MCF 10A (cell line): Measurements from ENCODE around the gene TEX13C. TPM values are rescaled to one million over a fixed set of nuclear protein-coding genes. Genes with fewer than 3 reads are reported as not detected.
A peak's percentile ranks its signal among the peaks of the same experiment; 100 is the strongest.

Experiments used
- Bru-seq: library from RNA; stranded (reverse); fragments of 400-500 nt; gene quantifications from one replicate; lab custom pipeline; 2021; lab: Mats Ljungman, UMichigan
- BruChase-seq, 2 experiments: library from RNA; stranded (reverse); fragments of 400-500 nt; gene quantifications; one replicate each; lab custom pipeline; 2021; lab: Mats Ljungman, UMichigan
- BruUV-seq: library from RNA; stranded (reverse); fragments of 400-500 nt; replicated peaks from 2 replicates; lab custom pipeline; 2021; lab: Mats Ljungman, UMichigan
- CTCF ChIA-PET: fragments of 300-600 bp; sonication (Branson Sonifier 250); formaldehyde crosslinking; extraction: SDS; loops from one replicate; lab custom pipeline; 2021; ENCODE audit warnings: antibody characterized with exemption, inconsistent platforms; lab: Yijun Ruan, JAX
- POLR2A ChIA-PET: fragments of 300-600, 350-650 bp; sonication (Branson Sonifier 250); formaldehyde crosslinking; extraction: SDS; loops from one replicate; lab custom pipeline; 2020; ENCODE audit warnings: antibody characterized with exemption, inconsistent platforms; lab: Yijun Ruan, JAX
- DNase-seq: peaks from one replicate; pipeline ENCODE4 v3.0.0-alpha.2; 2018; ENCODE audit not compliant: unreplicated experiment
- H3K27ac Mint-ChIP-seq: one replicate; pipeline ENCODE4 v1.8.0; 2022; ENCODE audit warnings: mild to moderate bottlenecking, low read depth, mixed read lengths; ENCODE audit not compliant: unreplicated experiment
- H3K27me3 Mint-ChIP-seq: one replicate; pipeline ENCODE4 v1.8.0; 2022; ENCODE audit warnings: mixed read lengths; ENCODE audit not compliant: insufficient read depth, unreplicated experiment
- H3K36me3 Mint-ChIP-seq: one replicate; pipeline ENCODE4 v1.8.0; 2022; ENCODE audit warnings: mild to moderate bottlenecking, moderate library complexity, mixed read lengths; ENCODE audit not compliant: insufficient read depth, unreplicated experiment
- H3K4me1 Mint-ChIP-seq: one replicate; pipeline ENCODE4 v1.8.0; 2022; ENCODE audit warnings: mixed read lengths; ENCODE audit not compliant: insufficient read depth, unreplicated experiment
- H3K4me3 Mint-ChIP-seq: one replicate; pipeline ENCODE4 v1.8.0; 2022; ENCODE audit warnings: mild to moderate bottlenecking, moderate library complexity, mixed read lengths; ENCODE audit not compliant: unreplicated experiment
- H3K9me3 Mint-ChIP-seq: one replicate; pipeline ENCODE4 v1.8.0; 2022; ENCODE audit warnings: mixed read lengths; ENCODE audit not compliant: unreplicated experiment
- CTCF ChIP-seq: fragments of 200-600 bp; IDR thresholded peaks from one replicate; pipeline ENCODE4 v1.8.0; 2022; ENCODE audit warnings: antibody characterized with exemption, mild to moderate bottlenecking; ENCODE audit not compliant: unreplicated experiment
- intact Hi-C: fragments of 100-400 bp; cut with micrococcal nuclease; formaldehyde crosslinking; loops from 2 replicates; pipeline ENCODE4 v1.14.1; 2022
- long read RNA-seq: library from polyadenylated mRNA; stranded (forward); transcript quantifications from one replicate; pipeline ENCODE4 v2.0.0, GENCODE V29; 2022
- total RNA-seq: library from RNA; stranded (reverse); gene quantifications from 2 replicates; pipeline ENCODE4 v1.2.3, GENCODE V29; 2022

TEX13C gene
- not detected in 2 replicates for total RNA-seq
- percentile 12 among the genes with signal in this experiment for Bru-seq, nascent RNA
- not detected for BruChase-seq, experiment 1, labeled RNA remaining after a 6-hour chase
- BruChase-seq, experiment 2, labeled RNA remaining after a 2-hour chase, result not detected
- long read RNA-seq, result 0 reads

- DNase-seq, result no peak
- intact Hi-C loops, result no loop called here
- BruUV-seq, result no TSS peak
- Mint-ChIP-seq H3K4me1 (no peaks in the 10 kb centered on the region), H3K36me3 (no peaks in the 10 kb centered on the region), H3K4me3 (no peak within 1 kb of the TSS), H3K27me3 (no peaks in the 10 kb centered on the region), H3K27ac (no peak within 1 kb of the TSS), H3K9me3 (peaks cover 8% of the 10 kb centered on the region)
- no peak for TF ChIP-seq CTCF
- CTCF ChIA-PET, result no interaction called here
- POLR2A ChIA-PET, result no interaction called here
These were observed at the start of gene TEX13C for GRCh38 chrX:125319646-125320521. TSS of gene TEX13C (plus strand) at chrX:125319871. CDS start at chrX:125320120, 249 bp downstream.

- intact Hi-C loops, result no loop called here
- no peak for TF ChIP-seq CTCF
- H3K27me3 Mint-ChIP-seq, result no peaks in the 10 kb centered on the region
- H3K36me3 Mint-ChIP-seq, result no peaks in the 10 kb centered on the region
- DNase-seq, result no peak
- H3K9me3 Mint-ChIP-seq, result peaks cover 14% of the 10 kb centered on the region
- ChIA-PET POLR2A (no interaction called here), CTCF (no interaction called here)
- BruUV-seq, result no TSS peak
- H3K4me1 Mint-ChIP-seq, result peaks cover 6% of the 10 kb centered on the region
- H3K27ac Mint-ChIP-seq, result no peak overlapping the region
- no peak overlapping the region for H3K4me3 Mint-ChIP-seq
These were observed 32.4 kb upstream of the TEX13C start for GRCh38 chrX:125287282-125287681.

- no peak for TF ChIP-seq CTCF
- intact Hi-C loops, result no loop called here
- POLR2A ChIA-PET, result interaction anchor here (0.7 kb wide), 1 partner anchor 19 kb away, joined by 3 read pairs; no protein-coding TSS in a partner anchor
- BruUV-seq, result no TSS peak
- peaks cover 7% of the 10 kb centered on the region for H3K4me1 Mint-ChIP-seq
- peaks cover 14% of the 10 kb centered on the region for H3K9me3 Mint-ChIP-seq
- no peaks in the 10 kb centered on the region for H3K36me3 Mint-ChIP-seq
- DNase-seq, result no peak
- H3K27ac Mint-ChIP-seq, result no peak overlapping the region
- CTCF ChIA-PET, result no interaction called here
- no peaks in the 10 kb centered on the region for H3K27me3 Mint-ChIP-seq
- no peak overlapping the region for H3K4me3 Mint-ChIP-seq
These were observed 31.3 kb upstream of the TEX13C start for GRCh38 chrX:125288343-125288742.

- intact Hi-C loops, result no loop called here
- ChIA-PET POLR2A (no interaction called here), CTCF (interaction anchor here (0.7 kb wide), 1 partner anchor 83 kb away, joined by 3 read pairs; no protein-coding TSS in a partner anchor)
These were observed 30.5 kb upstream of the TEX13C start for GRCh38 chrX:125289209-125289608.

More at GRCh38 chrX:125289209-125289608, 30.5 kb upstream of the TEX13C start:
- Mint-ChIP-seq H3K27ac (no peak overlapping the region), H3K9me3 (peaks cover 7% of the 10 kb centered on the region), H3K36me3 (no peaks in the 10 kb centered on the region), H3K4me3 (no peak overlapping the region), H3K4me1 (peaks cover 16% of the 10 kb centered on the region), H3K27me3 (no peaks in the 10 kb centered on the region)
- DNase-seq, result peak; percentile 8
- no TSS peak for BruUV-seq
- TF ChIP-seq CTCF, result no peak
